ENCODE results near the gene FTO.

FTO gene

GRCh38 chr16:54171626-54172537 is 467.9 kb downstream of the FTO start:
- no peak overlapping the region for H3K4me3 ChIP-seq (ENCODE audit: low read depth, low read length)
- TF ChIP-seq CTCF (IDR thresholded peaks at IDR 0.05; ENCODE audit: insufficient read depth, low read depth, low read length, missing control alignments): no peak
- no peak for DNase-seq (ENCODE audit: low read depth)

GRCh38 chr16:54173490-54173889 is 469.5 kb downstream of the FTO start:
- H3K4me3 ChIP-seq (ENCODE audit: low read depth, low read length): no peak overlapping the region
- no peak for DNase-seq (ENCODE audit: low read depth)
- TF ChIP-seq CTCF (IDR thresholded peaks at IDR 0.05; ENCODE audit: insufficient read depth, low read depth, low read length, missing control alignments): no peak

GRCh38 chr16:54174201-54174600 is 470.2 kb downstream of the FTO start:
- no peak for TF ChIP-seq CTCF (IDR thresholded peaks at IDR 0.05; ENCODE audit: insufficient read depth, low read depth, low read length, missing control alignments)
- H3K4me3 ChIP-seq (ENCODE audit: low read depth, low read length): no peak overlapping the region
- no peak for DNase-seq (ENCODE audit: low read depth)

- no peak overlapping the region for H3K4me3 ChIP-seq (ENCODE audit: low read depth, low read length)
- no peak for TF ChIP-seq CTCF (IDR thresholded peaks at IDR 0.05; ENCODE audit: insufficient read depth, low read depth, low read length, missing control alignments)
- no peak for DNase-seq (ENCODE audit: low read depth)
Measured at GRCh38 chr16:54174750-54175149, 470.8 kb downstream of the FTO start.

GRCh38 chr16:54175169-54175551 is 471.2 kb downstream of the FTO start:
- no peak for TF ChIP-seq CTCF (IDR thresholded peaks at IDR 0.05; ENCODE audit: insufficient read depth, low read depth, low read length, missing control alignments)
- H3K4me3 ChIP-seq (ENCODE audit: low read depth, low read length): no peak overlapping the region
- no peak for DNase-seq (ENCODE audit: low read depth)

- DNase-seq (ENCODE audit: low read depth): no peak
- H3K4me3 ChIP-seq (ENCODE audit: low read depth, low read length): no peak overlapping the region
- no peak for TF ChIP-seq CTCF (IDR thresholded peaks at IDR 0.05; ENCODE audit: insufficient read depth, low read depth, low read length, missing control alignments)
Measured at GRCh38 chr16:54175552-54176375, 471.8 kb downstream of the FTO start.

All from GM12865 (cell line).